OCI-M2 (cell line): ENCODE results near the gene CTSO.

ENCODE experiments used
- DNase-seq: peaks from one replicate; lab custom pipeline; 2025; ENCODE audit not compliant: unreplicated experiment; lab: John Stamatoyannopoulos, UW

The CTSO gene

GRCh38 chr4:155953151-155954117 is at the start of gene CTSO:
Gene CTSO, minus strand, starts transcription at chr4:155953866. Its CDS starts 19 bp downstream, at chr4:155953847.
- no peak for DNase-seq

- DNase-seq = no peak
Observed at GRCh38 chr4:156000491-156000890, 46.8 kb upstream of the CTSO start.

GRCh38 chr4:155999725-156000124 is 46.1 kb upstream of the CTSO start:
- no peak for DNase-seq

- no peak for DNase-seq
Observed at GRCh38 chr4:155995069-155995468, 41.4 kb upstream of the CTSO start.

- no peak for DNase-seq
Observed at GRCh38 chr4:155984106-155984797, 30.6 kb upstream of the CTSO start.

- DNase-seq = no peak
Observed at GRCh38 chr4:155982736-155983385, 29.2 kb upstream of the CTSO start.

GRCh38 chr4:155978810-155979209 is 25.1 kb upstream of the CTSO start:
- no peak for DNase-seq

- DNase-seq = no peak
Observed at GRCh38 chr4:155975511-155975910, 21.8 kb upstream of the CTSO start.

GRCh38 chr4:155974996-155975395 is 21.3 kb upstream of the CTSO start:
- no peak for DNase-seq

- no peak for DNase-seq
Observed at GRCh38 chr4:155974476-155974749, 20.7 kb upstream of the CTSO start.

GRCh38 chr4:155973639-155974475 is 20.2 kb upstream of the CTSO start:
- no peak for DNase-seq

- no peak for DNase-seq
Observed at GRCh38 chr4:155972098-155972497, 18.4 kb upstream of the CTSO start.

- no peak for DNase-seq
Observed at GRCh38 chr4:155966731-155967395, 13.2 kb upstream of the CTSO start.

- no peak for DNase-seq
Observed at GRCh38 chr4:155966171-155966570, 12.5 kb upstream of the CTSO start.

GRCh38 chr4:155964016-155964891 is 10.6 kb upstream of the CTSO start:
- DNase-seq = no peak

- DNase-seq = no peak
Observed at GRCh38 chr4:155962767-155963166, 9.1 kb upstream of the CTSO start.

GRCh38 chr4:155961575-155961974 is 7.9 kb upstream of the CTSO start:
- no peak for DNase-seq

GRCh38 chr4:155960522-155960921 is 6.9 kb upstream of the CTSO start:
- no peak for DNase-seq

GRCh38 chr4:155959417-155959816 is 5.8 kb upstream of the CTSO start:
- no peak for DNase-seq
